A549 (cell line): ENCODE data around the gene PFN3. TPM values are rescaled to one million over a fixed set of nuclear protein-coding genes. Genes with fewer than 3 reads are reported as not detected.
"Not testable (repeated sequence)": the region's sequence is repeated elsewhere in the genome, so short reads cannot be mapped to it uniquely, and the experiment has no call there.

Experiments used
- ATAC-seq, 2 experiments: fragments of 200-7000 bp in 1 of 2; fragments of >200 bp in 1 of 2; cut with Nextera tagmentation in 1 of 2; cut with Tn5 transposase in 1 of 2; 3 replicates each; pipeline versions ENCODE4 v1.8.0 to v1.9.1; 2018 to 2020; ENCODE audit warnings: mild to moderate bottlenecking in 1 of 2, moderate library complexity in 1 of 2
- CTCF ChIA-PET: fragments of 300-600 bp; sonication (Branson Sonifier 250); formaldehyde crosslinking; extraction: SDS; loops from one replicate; lab custom pipeline; 2021; ENCODE audit warnings: antibody characterized with exemption, inconsistent platforms; lab: Yijun Ruan, JAX
- POLR2A ChIA-PET: fragments of 350-600 bp; formaldehyde crosslinking; extraction: SDS; loops from one replicate; lab custom pipeline; 2021; ENCODE audit warnings: antibody characterized with exemption, inconsistent platforms; lab: Yijun Ruan, JAX
- DNase-seq, 2 experiments: peaks; one replicate each; pipeline versions ENCODE4 v3.0.0 to v3.0.0-alpha.2; 2011 to 2016; ENCODE audit warnings: low read depth in 1 of 2, low spot score in 1 of 2
- FAIRE-seq: peaks from 2 replicates; lab custom pipeline; 2011; peaks lifted over from hg19 to GRCh38; lab: Jason Lieb, UNC
- H3K27ac ChIP-seq, 2 experiments: fragments of >200 bp; sonication (Bioruptor Twin); formaldehyde crosslinking; 3 replicates each; pipeline ENCODE4 v1.5.1; 2016 to 2017
- H3K4me1 ChIP-seq: fragments of >200 bp; sonication (Bioruptor Twin); formaldehyde crosslinking; 3 replicates; pipeline ENCODE4 v1.6.1; 2016
- H3K4me2 ChIP-seq: fragments of >200 bp; sonication (Bioruptor Twin); formaldehyde crosslinking; 3 replicates; pipeline ENCODE4 v1.6.1; 2016
- H3K4me3 ChIP-seq: fragments of >200 bp; sonication (Bioruptor Twin); formaldehyde crosslinking; 3 replicates; pipeline ENCODE4 v1.5.1; 2016
- H3K9me3 ChIP-seq: fragments of >200 bp; sonication (Bioruptor Twin); formaldehyde crosslinking; 3 replicates; pipeline ENCODE4 v1.6.1; 2016
- BHLHE40 ChIP-seq: IDR thresholded peaks from 2 replicates; pipeline ENCODE4 v1.6.1; 2012; ENCODE audit warnings: low read depth, low read length, inconsistent platforms
- CBX8 ChIP-seq: fragments of 200-600 bp; sonication (generic); IDR thresholded peaks from 2 replicates; pipeline ENCODE4 v1.6.1; 2016
- CEBPB ChIP-seq, 2 experiments: fragments of >200 bp in 1 of 2; sonication (Bioruptor Twin) in 1 of 2; formaldehyde crosslinking in 1 of 2; IDR thresholded peaks; 2 replicates each; pipeline ENCODE4 v1.6.1; 2012 to 2016
- EHMT2 ChIP-seq: fragments of 200-600 bp; sonication (generic); IDR thresholded peaks from 2 replicates; pipeline ENCODE4 v1.6.1; 2016; ENCODE audit warnings: antibody characterized with exemption, low read depth, mild to moderate bottlenecking, moderate library complexity
- FOSB ChIP-seq: fragments of 250-450 bp; sonication (Bioruptor Pico); IDR thresholded peaks from 2 replicates; pipeline ENCODE4 v1.5.0; 2020; ENCODE audit warnings: mild to moderate bottlenecking, moderate library complexity
- FOXS1 ChIP-seq: fragments of 250-450 bp; sonication (Bioruptor Pico); IDR thresholded peaks from 2 replicates; pipeline ENCODE4 v1.5.0; 2020; ENCODE audit warnings: mild to moderate bottlenecking, moderate library complexity
- KDM5A ChIP-seq: fragments of 200-600 bp; sonication (generic); IDR thresholded peaks from 2 replicates; pipeline ENCODE4 v1.6.1; 2016; ENCODE audit warnings: antibody characterized with exemption, mild to moderate bottlenecking
- MYC ChIP-seq: IDR thresholded peaks from 2 replicates; pipeline ENCODE4 v1.6.1; 2012; ENCODE audit warnings: mild to moderate bottlenecking, inconsistent platforms, low read length, improper control_type of control experiment, borderline replicate concordance
- POLR2A ChIP-seq: IDR thresholded peaks from 2 replicates; pipeline ENCODE4 v1.6.1; 2012; ENCODE audit warnings: mild to moderate bottlenecking, low read length
- RAD21 ChIP-seq, 2 experiments: fragments of >200 bp in 1 of 2; sonication (Bioruptor Twin) in 1 of 2; formaldehyde crosslinking in 1 of 2; IDR thresholded peaks in 1 of 2; conservative IDR thresholded peaks in 1 of 2; 2 replicates in 1 of 2; 3 replicates in 1 of 2; pipeline ENCODE4 v1.6.1; 2012 to 2018; ENCODE audit warnings: inconsistent platforms in 1 of 2
- RFX5 ChIP-seq: fragments of 450-650 bp; IDR thresholded peaks from 2 replicates; pipeline ENCODE4 v1.7.1; 2014; ENCODE audit warnings: antibody characterized with exemption, mild to moderate bottlenecking, moderate library complexity
- RNF2 ChIP-seq: fragments of 200-600 bp; sonication (generic); IDR thresholded peaks from 2 replicates; pipeline ENCODE4 v1.6.1; 2016; ENCODE audit warnings: low read depth, mild to moderate bottlenecking, antibody characterized with exemption, moderate library complexity, borderline replicate concordance
- TFCP2L1 ChIP-seq: fragments of 250-450 bp; sonication (Bioruptor Pico); IDR thresholded peaks from 2 replicates; pipeline ENCODE4 v1.5.0; 2021; ENCODE audit warnings: mild to moderate bottlenecking
- ZC3H11A ChIP-seq: fragments of 450-650 bp; IDR thresholded peaks from 2 replicates; pipeline ENCODE4 v1.6.1; 2014; ENCODE audit warnings: antibody characterized with exemption, mild to moderate bottlenecking
- ZFP36 ChIP-seq: fragments of 450-650 bp; IDR thresholded peaks from 2 replicates; pipeline ENCODE4 v1.6.1; 2014; ENCODE audit warnings: borderline replicate concordance; ENCODE audit not compliant: partially characterized antibody
- ZNF302 ChIP-seq: fragments of 250-450 bp; sonication (Bioruptor Pico); IDR thresholded peaks from 2 replicates; pipeline ENCODE4 v1.9.0; 2021; ENCODE audit warnings: inconsistent platforms, mild to moderate bottlenecking, moderate library complexity
- ZSCAN20 ChIP-seq: fragments of 250-450 bp; sonication (Bioruptor Pico); IDR thresholded peaks from 2 replicates; pipeline ENCODE4 v1.8.0; 2022; ENCODE audit warnings: mild to moderate bottlenecking, moderate library complexity
- WGBS: methylation state at CpG from one replicate; pipeline ENCODE4 v1.1.6; 2017; ENCODE audit errors: missing lambda C conversion rate; 5-methylcytosine and 5-hydroxymethylcytosine counted together
- polyA plus RNA-seq, 4 experiments: library from polyadenylated mRNA; depleted of rRNA in 3 of 4; stranded (reverse); fragments of >200 nt; fragmentation: RNase III in 1 of 4; extraction: RNeasy Plus Mini Kit Qiagen cat#74134 plus additional on column Dnase treatment in 1 of 4; gene quantifications; 2 replicates in 3 of 4; 3 replicates in 1 of 4; pipeline ENCODE4 v1.2.3, GENCODE V29; 2011 to 2017
- TF ChIP-seq, protein P1 (sequence below): fragments of 150-350 bp; IDR thresholded peaks from 2 replicates; pipeline ENCODE4 v1.6.1; 2014; ENCODE audit warnings: low read depth, mild to moderate bottlenecking, low read length
- TF ChIP-seq, protein P2 (sequence below): fragments of 450-650 bp; IDR thresholded peaks from 2 replicates; pipeline ENCODE4 v1.6.1; 2014; ENCODE audit warnings: antibody characterized with exemption
- TF ChIP-seq, protein P3 (sequence below): fragments of 200-600 bp; sonication (generic); IDR thresholded peaks from 2 replicates; pipeline ENCODE4 v1.6.1; 2016; ENCODE audit warnings: antibody characterized with exemption, mild to moderate bottlenecking, moderate library complexity
- TF ChIP-seq, protein P4 (sequence below): fragments of >200 bp; sonication (Bioruptor Twin); formaldehyde crosslinking; IDR thresholded peaks from 3 replicates; pipeline ENCODE4 v1.5.1; 2016

The PFN3 gene
- polyA plus RNA-seq, 2 of the 4 experiments (the other 2 are of a cell fraction) = not detected

DNA sequence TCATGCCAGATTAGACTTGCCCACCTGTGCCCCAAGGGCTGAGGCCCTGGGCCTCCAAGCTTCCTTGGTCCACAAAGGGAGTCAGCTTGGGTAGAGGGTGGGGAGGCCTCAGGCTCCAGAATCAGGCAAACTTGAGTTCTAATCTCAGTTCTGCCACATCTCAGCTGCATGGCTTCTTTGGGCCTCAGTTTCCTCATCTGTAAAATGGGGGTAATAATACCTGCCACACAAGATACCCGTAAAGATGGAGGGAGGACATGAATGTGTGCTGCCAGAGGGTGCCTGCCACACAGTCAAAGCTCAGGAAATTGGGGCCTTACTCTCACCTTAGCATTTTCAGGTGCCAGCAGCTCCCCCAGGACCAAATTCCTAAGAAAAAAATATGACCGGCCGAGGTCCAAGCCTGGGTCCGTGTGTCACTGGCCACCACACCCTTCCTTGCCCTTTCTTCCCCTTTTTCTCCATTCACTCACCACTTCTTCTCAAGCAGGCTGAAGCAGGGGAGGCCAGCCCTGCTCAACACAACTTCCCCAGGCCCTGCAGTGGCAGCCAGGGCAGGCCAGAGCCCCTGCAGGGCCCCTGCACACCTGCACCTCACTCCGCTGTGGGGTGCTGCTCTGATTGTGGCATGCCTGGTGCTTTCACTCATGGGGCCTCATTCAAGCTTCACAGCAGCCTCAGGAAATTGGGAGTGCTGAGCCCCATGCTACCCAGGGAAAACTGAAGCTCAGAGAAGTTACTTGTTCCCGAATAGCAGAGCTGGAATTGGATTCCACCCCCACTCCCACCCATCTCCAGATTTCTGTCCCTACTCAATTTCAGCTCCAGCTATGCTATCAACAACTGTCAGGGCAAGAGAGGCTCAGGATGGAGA is 38.8 kb downstream of the PFN3 start:
- no peak overlapping the region for H3K4me2 ChIP-seq
- DNase-seq (no peak), ATAC-seq (no peak), FAIRE-seq (no peak)
- 82% methylated on average over 5 of the region's 6 CpGs for WGBS
- H3K4me3 ChIP-seq = no peak overlapping the region
- ChIA-PET POLR2A (interaction anchor here (0.6 to 2.1 kb wide), 3 partner anchors 9 to 65 kb away, joined by 4 to 6 read pairs (median 4); partner anchors contain the start of gene LMAN2), CTCF (interaction anchor here (0.5 to 4.8 kb wide), 15 partner anchors 8 to 248 kb away, joined by 3 to 30 read pairs (median 4); partner anchors contain the start of gene LMAN2)
- peaks cover 3% of the 10 kb centered on the region; the same call in 1 of the 3 replicates for H3K4me1 ChIP-seq
- H3K9me3 ChIP-seq = no peaks in the 10 kb centered on the region
- H3K27ac ChIP-seq = no peak overlapping the region
- no peak for TF ChIP-seq TFCP2L1
- TF ChIP-seq MYC = no peak
- no peak for TF ChIP-seq ZNF302 (CRISPR knock-in tag)
- TF ChIP-seq, protein P1, sequence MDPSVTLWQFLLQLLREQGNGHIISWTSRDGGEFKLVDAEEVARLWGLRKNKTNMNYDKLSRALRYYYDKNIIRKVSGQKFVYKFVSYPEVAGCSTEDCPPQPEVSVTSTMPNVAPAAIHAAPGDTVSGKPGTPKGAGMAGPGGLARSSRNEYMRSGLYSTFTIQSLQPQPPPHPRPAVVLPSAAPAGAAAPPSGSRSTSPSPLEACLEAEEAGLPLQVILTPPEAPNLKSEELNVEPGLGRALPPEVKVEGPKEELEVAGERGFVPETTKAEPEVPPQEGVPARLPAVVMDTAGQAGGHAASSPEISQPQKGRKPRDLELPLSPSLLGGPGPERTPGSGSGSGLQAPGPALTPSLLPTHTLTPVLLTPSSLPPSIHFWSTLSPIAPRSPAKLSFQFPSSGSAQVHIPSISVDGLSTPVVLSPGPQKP = no peak

DNA sequence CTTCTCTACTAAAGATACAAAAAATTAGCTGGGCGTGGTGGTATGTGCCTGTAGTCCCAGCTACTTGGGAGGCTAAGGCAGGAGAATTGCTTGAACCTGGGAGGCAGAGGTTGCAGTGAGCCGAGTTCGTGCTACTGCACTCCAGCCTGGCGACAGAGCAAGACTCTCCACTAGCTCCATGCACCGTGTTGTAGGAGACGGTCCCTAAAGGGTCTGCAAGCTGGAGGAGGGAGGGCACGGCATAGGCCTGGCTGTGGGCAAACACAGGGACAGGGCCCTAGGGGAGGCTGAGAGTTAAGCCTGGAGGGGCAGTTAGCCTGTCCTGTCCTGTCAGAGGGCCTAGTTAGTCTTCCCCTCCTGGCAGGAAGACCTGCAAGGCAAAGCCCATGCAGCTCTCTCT is 39.7 kb downstream of the PFN3 start:
- H3K4me2 ChIP-seq, H3K9me3 ChIP-seq, DNase-seq, H3K4me1 ChIP-seq, FAIRE-seq, H3K27ac ChIP-seq, ATAC-seq, H3K4me3 ChIP-seq: not testable (repeated sequence)
- ChIA-PET CTCF (interaction anchor here (0.5 to 4.8 kb wide), 14 partner anchors 9 to 247 kb away, joined by 3 to 30 read pairs (median 4); partner anchors contain the start of gene LMAN2), POLR2A (interaction anchor here (1.1 to 2.1 kb wide), 2 partner anchors 9 to 10 kb away, joined by 4 to 6 read pairs; partner anchors contain the start of gene LMAN2)
- WGBS = 89% methylated on average over 7 of the region's 7 CpGs

DNA sequence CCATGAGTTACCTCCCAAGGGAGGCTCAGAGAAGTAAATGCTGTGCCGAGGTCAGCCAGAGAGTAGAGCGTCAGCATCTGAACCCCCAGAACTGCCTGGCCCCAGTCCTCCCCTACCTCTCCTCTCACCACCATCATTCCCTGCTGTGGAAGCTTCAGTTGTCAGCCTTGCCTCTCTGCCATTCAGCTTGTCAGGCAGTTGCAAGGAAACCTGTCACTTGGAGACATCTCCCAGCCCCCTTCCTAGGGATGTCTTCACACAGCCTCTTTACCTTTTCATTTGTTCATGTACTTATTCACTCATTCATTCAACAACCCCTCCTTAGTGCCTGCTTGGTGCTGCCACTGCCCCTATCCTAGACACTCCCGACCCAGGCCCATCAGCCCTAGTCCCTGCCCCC is 40.6 kb downstream of the PFN3 start:
- DNase-seq (no peak), FAIRE-seq (no peak), ATAC-seq (no peak)
- TF ChIP-seq, protein P2, sequence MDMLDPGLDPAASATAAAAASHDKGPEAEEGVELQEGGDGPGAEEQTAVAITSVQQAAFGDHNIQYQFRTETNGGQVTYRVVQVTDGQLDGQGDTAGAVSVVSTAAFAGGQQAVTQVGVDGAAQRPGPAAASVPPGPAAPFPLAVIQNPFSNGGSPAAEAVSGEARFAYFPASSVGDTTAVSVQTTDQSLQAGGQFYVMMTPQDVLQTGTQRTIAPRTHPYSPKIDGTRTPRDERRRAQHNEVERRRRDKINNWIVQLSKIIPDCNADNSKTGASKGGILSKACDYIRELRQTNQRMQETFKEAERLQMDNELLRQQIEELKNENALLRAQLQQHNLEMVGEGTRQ = no peak
- no peak for TF ChIP-seq EHMT2
- no peak for TF ChIP-seq ZSCAN20 (CRISPR knock-in tag)
- no peak for TF ChIP-seq ZFP36
- Histone ChIP-seq H3K4me1 (peaks cover 3% of the 10 kb centered on the region; the same call in 1 of the 3 replicates), H3K4me3 (no peak overlapping the region), H3K4me2 (no peak overlapping the region), H3K9me3 (peaks cover 4% of the 10 kb centered on the region; the same call in 1 of the 3 replicates), H3K27ac (no peak overlapping the region)
- POLR2A ChIA-PET = no interaction called here
- CTCF ChIA-PET = interaction anchor here (1.1 to 4.8 kb wide), 4 partner anchors 10 to 44 kb away, joined by 3 to 30 read pairs (median 10); no protein-coding TSS in a partner anchor
- 63% methylated on average over 3 of the region's 3 CpGs for WGBS

DNA sequence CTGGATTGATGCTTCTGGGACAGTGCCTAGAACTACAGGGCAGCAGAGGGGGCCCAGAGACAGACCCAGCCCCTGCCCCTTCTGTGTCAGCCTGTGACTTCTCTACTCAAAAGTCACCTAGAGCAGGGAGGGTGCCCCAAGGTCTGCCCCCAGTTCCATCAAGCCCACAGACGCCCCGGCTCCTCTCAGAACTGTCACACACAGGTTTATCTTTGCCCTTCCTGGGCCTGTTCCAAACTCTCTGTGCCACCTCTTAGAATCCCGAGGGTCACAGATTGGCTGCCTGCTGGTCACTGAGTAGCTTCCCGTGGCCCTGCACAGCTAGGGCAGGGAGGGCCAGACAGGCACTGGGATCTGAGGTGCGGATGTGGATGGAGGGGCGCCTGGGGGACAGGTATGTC is 41.0 kb downstream of the PFN3 start:
- ATAC-seq (no peak), FAIRE-seq (no peak), DNase-seq (no peak)
- H3K27ac ChIP-seq = no peak overlapping the region
- CTCF ChIA-PET = interaction anchor here (1.1 to 4.8 kb wide), 5 partner anchors 11 to 44 kb away, joined by 3 to 30 read pairs (median 7); no protein-coding TSS in a partner anchor
- H3K9me3 ChIP-seq = peaks cover 4% of the 10 kb centered on the region; the same call in 1 of the 3 replicates
- POLR2A ChIA-PET = no interaction called here
- H3K4me3 ChIP-seq = no peak overlapping the region
- H3K4me2 ChIP-seq = no peak overlapping the region
- peaks cover 6% of the 10 kb centered on the region; the same call in 2 of the 3 replicates for H3K4me1 ChIP-seq
- 62% methylated on average over 3 of the region's 6 CpGs for WGBS
- TF ChIP-seq RFX5 (no peak), FOSB (CRISPR knock-in tag) (no peak), FOXS1 (CRISPR knock-in tag) (no peak), RAD21 (conservative IDR thresholded peaks at IDR 0.05 in 1 of 2, IDR thresholded peaks at IDR 0.05 in 1 of 2) (no peak), POLR2A (no peak), RNF2 (no peak), CEBPB (IDR thresholded peaks at IDR 0.05) (no peak), BHLHE40 (no peak), KDM5A (no peak), CBX8 (no peak), ZC3H11A (no peak)
- TF ChIP-seq, protein P3, sequence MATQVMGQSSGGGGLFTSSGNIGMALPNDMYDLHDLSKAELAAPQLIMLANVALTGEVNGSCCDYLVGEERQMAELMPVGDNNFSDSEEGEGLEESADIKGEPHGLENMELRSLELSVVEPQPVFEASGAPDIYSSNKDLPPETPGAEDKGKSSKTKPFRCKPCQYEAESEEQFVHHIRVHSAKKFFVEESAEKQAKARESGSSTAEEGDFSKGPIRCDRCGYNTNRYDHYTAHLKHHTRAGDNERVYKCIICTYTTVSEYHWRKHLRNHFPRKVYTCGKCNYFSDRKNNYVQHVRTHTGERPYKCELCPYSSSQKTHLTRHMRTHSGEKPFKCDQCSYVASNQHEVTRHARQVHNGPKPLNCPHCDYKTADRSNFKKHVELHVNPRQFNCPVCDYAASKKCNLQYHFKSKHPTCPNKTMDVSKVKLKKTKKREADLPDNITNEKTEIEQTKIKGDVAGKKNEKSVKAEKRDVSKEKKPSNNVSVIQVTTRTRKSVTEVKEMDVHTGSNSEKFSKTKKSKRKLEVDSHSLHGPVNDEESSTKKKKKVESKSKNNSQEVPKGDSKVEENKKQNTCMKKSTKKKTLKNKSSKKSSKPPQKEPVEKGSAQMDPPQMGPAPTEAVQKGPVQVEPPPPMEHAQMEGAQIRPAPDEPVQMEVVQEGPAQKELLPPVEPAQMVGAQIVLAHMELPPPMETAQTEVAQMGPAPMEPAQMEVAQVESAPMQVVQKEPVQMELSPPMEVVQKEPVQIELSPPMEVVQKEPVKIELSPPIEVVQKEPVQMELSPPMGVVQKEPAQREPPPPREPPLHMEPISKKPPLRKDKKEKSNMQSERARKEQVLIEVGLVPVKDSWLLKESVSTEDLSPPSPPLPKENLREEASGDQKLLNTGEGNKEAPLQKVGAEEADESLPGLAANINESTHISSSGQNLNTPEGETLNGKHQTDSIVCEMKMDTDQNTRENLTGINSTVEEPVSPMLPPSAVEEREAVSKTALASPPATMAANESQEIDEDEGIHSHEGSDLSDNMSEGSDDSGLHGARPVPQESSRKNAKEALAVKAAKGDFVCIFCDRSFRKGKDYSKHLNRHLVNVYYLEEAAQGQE = no peak
- TF ChIP-seq, protein P4, sequence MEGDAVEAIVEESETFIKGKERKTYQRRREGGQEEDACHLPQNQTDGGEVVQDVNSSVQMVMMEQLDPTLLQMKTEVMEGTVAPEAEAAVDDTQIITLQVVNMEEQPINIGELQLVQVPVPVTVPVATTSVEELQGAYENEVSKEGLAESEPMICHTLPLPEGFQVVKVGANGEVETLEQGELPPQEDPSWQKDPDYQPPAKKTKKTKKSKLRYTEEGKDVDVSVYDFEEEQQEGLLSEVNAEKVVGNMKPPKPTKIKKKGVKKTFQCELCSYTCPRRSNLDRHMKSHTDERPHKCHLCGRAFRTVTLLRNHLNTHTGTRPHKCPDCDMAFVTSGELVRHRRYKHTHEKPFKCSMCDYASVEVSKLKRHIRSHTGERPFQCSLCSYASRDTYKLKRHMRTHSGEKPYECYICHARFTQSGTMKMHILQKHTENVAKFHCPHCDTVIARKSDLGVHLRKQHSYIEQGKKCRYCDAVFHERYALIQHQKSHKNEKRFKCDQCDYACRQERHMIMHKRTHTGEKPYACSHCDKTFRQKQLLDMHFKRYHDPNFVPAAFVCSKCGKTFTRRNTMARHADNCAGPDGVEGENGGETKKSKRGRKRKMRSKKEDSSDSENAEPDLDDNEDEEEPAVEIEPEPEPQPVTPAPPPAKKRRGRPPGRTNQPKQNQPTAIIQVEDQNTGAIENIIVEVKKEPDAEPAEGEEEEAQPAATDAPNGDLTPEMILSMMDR = no peak
